HepG2 (cell line): ENCODE results near the gene THRSP. TPM values are rescaled to one million over a fixed set of nuclear protein-coding genes. Genes with fewer than 3 reads are reported as not detected.

Source experiments
- ARNT ChIP-seq: fragments of 450-650 bp; IDR thresholded peaks from 2 replicates; pipeline ENCODE4 v1.6.1; 2017
- ASH2L ChIP-seq: fragments of 300-600, 200-600 bp; sonication (generic); IDR thresholded peaks from 2 replicates; pipeline ENCODE4 v1.7.0; 2017; ENCODE audit warnings: low read depth, mild to moderate bottlenecking, moderate library complexity, mixed read lengths, low read length; ENCODE audit not compliant: insufficient read length
- ATF2 ChIP-seq: sonication (generic); formaldehyde crosslinking; IDR thresholded peaks from 2 replicates; pipeline ENCODE4 v1.4.0; 2020; ENCODE audit warnings: missing genetic modification reagents
- DNMT3B ChIP-seq: conservative IDR thresholded peaks from 2 replicates; pipeline ENCODE4 v1.6.1; 2016; ENCODE audit warnings: missing biosample characterization, control low read depth
- ELF4 ChIP-seq: sonication (generic); formaldehyde crosslinking; IDR thresholded peaks from 2 replicates; pipeline ENCODE4 v1.5.0; 2020; ENCODE audit warnings: missing genetic modification reagents, mild to moderate bottlenecking, moderate library complexity, borderline replicate concordance
- GLI4 ChIP-seq: sonication (generic); formaldehyde crosslinking; IDR thresholded peaks from 2 replicates; pipeline ENCODE4 v1.5.1; 2020; ENCODE audit warnings: missing genetic modification reagents, mild to moderate bottlenecking, moderate library complexity, borderline replicate concordance
- KAT2B ChIP-seq: fragments of 150-350 bp; IDR thresholded peaks from 2 replicates; pipeline ENCODE4 v1.6.1; 2014; ENCODE audit warnings: low read depth, low read length, borderline replicate concordance
- PAX8 ChIP-seq: sonication (generic); formaldehyde crosslinking; IDR thresholded peaks from 2 replicates; pipeline ENCODE4 v1.8.0; 2022; ENCODE audit warnings: mild to moderate bottlenecking, missing genetic modification reagents, borderline replicate concordance
- PHF20 ChIP-seq: sonication (generic); formaldehyde crosslinking; IDR thresholded peaks from 2 replicates; pipeline ENCODE4 v1.5.0; 2020; ENCODE audit warnings: mild to moderate bottlenecking, missing genetic modification reagents
- SMAD9 ChIP-seq: sonication (generic); formaldehyde crosslinking; IDR thresholded peaks from 2 replicates; pipeline ENCODE4 v1.5.1; 2020; ENCODE audit warnings: mild to moderate bottlenecking, missing genetic modification reagents
- SSRP1 ChIP-seq: IDR thresholded peaks from 2 replicates; pipeline ENCODE4 v1.6.1; 2016; ENCODE audit warnings: control low read depth
- ZNF605 ChIP-seq: sonication (generic); formaldehyde crosslinking; IDR thresholded peaks from 2 replicates; pipeline ENCODE4 v1.8.0; 2022; ENCODE audit warnings: mild to moderate bottlenecking, missing genetic modification reagents
- ZNF724P ChIP-seq: sonication (generic); formaldehyde crosslinking; IDR thresholded peaks from 2 replicates; pipeline ENCODE4 v1.8.0; 2022; ENCODE audit warnings: missing genetic modification reagents, borderline replicate concordance
- polyA plus RNA-seq, 8 experiments: library from polyadenylated mRNA; depleted of rRNA in 3 of 8; stranded (reverse) in 7 of 8; unstranded in 1 of 8; fragments of >200 nt; fragmentation: Illumina TruSeq in 4 of 8; extraction: Trizol in 4 of 8; gene quantifications; 2 replicates each; pipeline versions ENCODE4 v1.2.1 to v1.2.3, GENCODE V29; 2011 to 2016; ENCODE audit warnings: low read depth in 4 of 8, missing spikeins in 1 of 8, mixed read lengths in 1 of 8; ENCODE audit not compliant: insufficient read depth in 1 of 8
- total RNA-seq, 5 experiments: library from RNA; depleted of rRNA; stranded (reverse); fragments of >200 nt; fragmentation: Illumina TruSeq; extraction: Trizol; gene quantifications; 2 replicates each; pipeline ENCODE4 v1.2.3, GENCODE V29; 2016; ENCODE audit warnings: low read depth in 1 of 5
- TF ChIP-seq, protein P1 (sequence below): sonication (generic); formaldehyde crosslinking; IDR thresholded peaks from 2 replicates; pipeline ENCODE4 v1.5.0; 2020; ENCODE audit warnings: mild to moderate bottlenecking, missing genetic modification reagents, borderline replicate concordance
- TF ChIP-seq, protein P2 (sequence below): sonication (generic); formaldehyde crosslinking; IDR thresholded peaks from 2 replicates; pipeline ENCODE4 v1.4.0; 2020; ENCODE audit warnings: missing genetic modification reagents
- TF ChIP-seq, protein P3 (sequence below): sonication (generic); formaldehyde crosslinking; IDR thresholded peaks from 2 replicates; pipeline ENCODE4 v1.4.0; 2020; ENCODE audit warnings: missing genetic modification reagents; ENCODE audit errors: not compliant biosample characterization

Gene THRSP
- total and polyA plus RNA-seq, 2 of the 13 experiments (the other 11 are each of a cell fraction or from before 2014, with no cell fraction given) = 0.13 to 0.58 TPM

GRCh38 chr11:78080084-78080817, 16.6 kb downstream of the THRSP start (continued):
- TF ChIP-seq, protein P1, sequence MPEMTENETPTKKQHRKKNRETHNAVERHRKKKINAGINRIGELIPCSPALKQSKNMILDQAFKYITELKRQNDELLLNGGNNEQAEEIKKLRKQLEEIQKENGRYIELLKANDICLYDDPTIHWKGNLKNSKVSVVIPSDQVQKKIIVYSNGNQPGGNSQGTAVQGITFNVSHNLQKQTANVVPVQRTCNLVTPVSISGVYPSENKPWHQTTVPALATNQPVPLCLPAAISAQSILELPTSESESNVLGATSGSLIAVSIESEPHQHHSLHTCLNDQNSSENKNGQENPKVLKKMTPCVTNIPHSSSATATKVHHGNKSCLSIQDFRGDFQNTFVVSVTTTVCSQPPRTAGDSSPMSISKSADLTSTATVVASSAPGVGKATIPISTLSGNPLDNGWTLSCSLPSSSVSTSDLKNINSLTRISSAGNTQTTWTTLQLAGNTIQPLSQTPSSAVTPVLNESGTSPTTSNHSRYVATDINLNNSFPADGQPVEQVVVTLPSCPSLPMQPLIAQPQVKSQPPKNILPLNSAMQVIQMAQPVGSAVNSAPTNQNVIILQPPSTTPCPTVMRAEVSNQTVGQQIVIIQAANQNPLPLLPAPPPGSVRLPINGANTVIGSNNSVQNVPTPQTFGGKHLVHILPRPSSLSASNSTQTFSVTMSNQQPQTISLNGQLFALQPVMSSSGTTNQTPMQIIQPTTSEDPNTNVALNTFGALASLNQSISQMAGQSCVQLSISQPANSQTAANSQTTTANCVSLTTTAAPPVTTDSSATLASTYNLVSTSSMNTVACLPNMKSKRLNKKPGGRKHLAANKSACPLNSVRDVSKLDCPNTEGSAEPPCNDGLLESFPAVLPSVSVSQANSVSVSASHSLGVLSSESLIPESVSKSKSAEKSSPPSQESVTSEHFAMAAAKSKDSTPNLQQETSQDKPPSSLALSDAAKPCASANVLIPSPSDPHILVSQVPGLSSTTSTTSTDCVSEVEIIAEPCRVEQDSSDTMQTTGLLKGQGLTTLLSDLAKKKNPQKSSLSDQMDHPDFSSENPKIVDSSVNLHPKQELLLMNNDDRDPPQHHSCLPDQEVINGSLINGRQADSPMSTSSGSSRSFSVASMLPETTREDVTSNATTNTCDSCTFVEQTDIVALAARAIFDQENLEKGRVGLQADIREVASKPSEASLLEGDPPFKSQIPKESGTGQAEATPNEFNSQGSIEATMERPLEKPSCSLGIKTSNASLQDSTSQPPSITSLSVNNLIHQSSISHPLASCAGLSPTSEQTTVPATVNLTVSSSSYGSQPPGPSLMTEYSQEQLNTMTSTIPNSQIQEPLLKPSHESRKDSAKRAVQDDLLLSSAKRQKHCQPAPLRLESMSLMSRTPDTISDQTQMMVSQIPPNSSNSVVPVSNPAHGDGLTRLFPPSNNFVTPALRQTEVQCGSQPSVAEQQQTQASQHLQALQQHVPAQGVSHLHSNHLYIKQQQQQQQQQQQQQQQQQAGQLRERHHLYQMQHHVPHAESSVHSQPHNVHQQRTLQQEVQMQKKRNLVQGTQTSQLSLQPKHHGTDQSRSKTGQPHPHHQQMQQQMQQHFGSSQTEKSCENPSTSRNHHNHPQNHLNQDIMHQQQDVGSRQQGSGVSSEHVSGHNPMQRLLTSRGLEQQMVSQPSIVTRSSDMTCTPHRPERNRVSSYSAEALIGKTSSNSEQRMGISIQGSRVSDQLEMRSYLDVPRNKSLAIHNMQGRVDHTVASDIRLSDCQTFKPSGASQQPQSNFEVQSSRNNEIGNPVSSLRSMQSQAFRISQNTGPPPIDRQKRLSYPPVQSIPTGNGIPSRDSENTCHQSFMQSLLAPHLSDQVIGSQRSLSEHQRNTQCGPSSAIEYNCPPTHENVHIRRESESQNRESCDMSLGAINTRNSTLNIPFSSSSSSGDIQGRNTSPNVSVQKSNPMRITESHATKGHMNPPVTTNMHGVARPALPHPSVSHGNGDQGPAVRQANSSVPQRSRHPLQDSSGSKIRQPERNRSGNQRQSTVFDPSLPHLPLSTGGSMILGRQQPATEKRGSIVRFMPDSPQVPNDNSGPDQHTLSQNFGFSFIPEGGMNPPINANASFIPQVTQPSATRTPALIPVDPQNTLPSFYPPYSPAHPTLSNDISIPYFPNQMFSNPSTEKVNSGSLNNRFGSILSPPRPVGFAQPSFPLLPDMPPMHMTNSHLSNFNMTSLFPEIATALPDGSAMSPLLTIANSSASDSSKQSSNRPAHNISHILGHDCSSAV (CRISPR knock-in tag) = 0 out of 2 replicates have a peak, but pooled peaks have one; percentile 17
- TF ChIP-seq, protein P2, sequence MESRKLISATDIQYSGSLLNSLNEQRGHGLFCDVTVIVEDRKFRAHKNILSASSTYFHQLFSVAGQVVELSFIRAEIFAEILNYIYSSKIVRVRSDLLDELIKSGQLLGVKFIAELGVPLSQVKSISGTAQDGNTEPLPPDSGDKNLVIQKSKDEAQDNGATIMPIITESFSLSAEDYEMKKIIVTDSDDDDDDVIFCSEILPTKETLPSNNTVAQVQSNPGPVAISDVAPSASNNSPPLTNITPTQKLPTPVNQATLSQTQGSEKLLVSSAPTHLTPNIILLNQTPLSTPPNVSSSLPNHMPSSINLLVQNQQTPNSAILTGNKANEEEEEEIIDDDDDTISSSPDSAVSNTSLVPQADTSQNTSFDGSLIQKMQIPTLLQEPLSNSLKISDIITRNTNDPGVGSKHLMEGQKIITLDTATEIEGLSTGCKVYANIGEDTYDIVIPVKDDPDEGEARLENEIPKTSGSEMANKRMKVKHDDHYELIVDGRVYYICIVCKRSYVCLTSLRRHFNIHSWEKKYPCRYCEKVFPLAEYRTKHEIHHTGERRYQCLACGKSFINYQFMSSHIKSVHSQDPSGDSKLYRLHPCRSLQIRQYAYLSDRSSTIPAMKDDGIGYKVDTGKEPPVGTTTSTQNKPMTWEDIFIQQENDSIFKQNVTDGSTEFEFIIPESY (CRISPR knock-in tag) = no peak
- TF ChIP-seq ATF2 (CRISPR knock-in tag) (no peak), ASH2L (peak; percentile 41), SSRP1 (CRISPR knock-in tag) (0 out of 2 replicates have a peak, but pooled peaks have one; percentile 39), PHF20 (CRISPR knock-in tag) (no peak), ZNF605 (CRISPR knock-in tag) (no peak), ARNT (no peak), KAT2B (no peak), ZNF724P (CRISPR knock-in tag) (0 out of 2 replicates have a peak, but pooled peaks have one; percentile 32), ELF4 (CRISPR knock-in tag) (0 out of 2 replicates have a peak, but pooled peaks have one; percentile 36), PAX8 (CRISPR knock-in tag) (no peak), DNMT3B (0 out of 2 replicates have a peak, but pooled peaks have one; percentile 10), SMAD9 (CRISPR knock-in tag) (0 out of 2 replicates have a peak, but pooled peaks have one; percentile 14), GLI4 (CRISPR knock-in tag) (no peak)
- TF ChIP-seq, protein P3, sequence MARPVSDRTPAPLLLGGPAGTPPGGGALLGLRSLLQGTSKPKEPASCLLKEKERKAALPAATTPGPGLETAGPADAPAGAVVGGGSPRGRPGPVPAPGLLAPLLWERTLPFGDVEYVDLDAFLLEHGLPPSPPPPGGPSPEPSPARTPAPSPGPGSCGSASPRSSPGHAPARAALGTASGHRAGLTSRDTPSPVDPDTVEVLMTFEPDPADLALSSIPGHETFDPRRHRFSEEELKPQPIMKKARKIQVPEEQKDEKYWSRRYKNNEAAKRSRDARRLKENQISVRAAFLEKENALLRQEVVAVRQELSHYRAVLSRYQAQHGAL (CRISPR knock-in tag) = no peak
